Cardiac fibroblast (primary cell): ENCODE measurements around the gene TSG101.

Experiments
- DNase-seq, 2 donors: peaks; one replicate each; pipeline versions ENCODE4 v3.0.0 to v3.0.0-alpha.2; 2010; ENCODE audit warnings: low read depth in 2 of 2
- H3K4me3 ChIP-seq, 2 donors: replicated peaks in 1 of 2; 1 replicate in 1 of 2; 2 replicates in 1 of 2; pipeline ENCODE4 v1.5.1; 2011; ENCODE audit warnings: low read depth in 2 of 2, low read length in 2 of 2, mild to moderate bottlenecking in 2 of 2, moderate library complexity in 1 of 2
- CTCF ChIP-seq: IDR thresholded peaks from one replicate; pipeline ENCODE4 v1.5.1; 2011; ENCODE audit warnings: low read depth, mild to moderate bottlenecking, low read length, inconsistent platforms

TSG101 gene

DNA sequence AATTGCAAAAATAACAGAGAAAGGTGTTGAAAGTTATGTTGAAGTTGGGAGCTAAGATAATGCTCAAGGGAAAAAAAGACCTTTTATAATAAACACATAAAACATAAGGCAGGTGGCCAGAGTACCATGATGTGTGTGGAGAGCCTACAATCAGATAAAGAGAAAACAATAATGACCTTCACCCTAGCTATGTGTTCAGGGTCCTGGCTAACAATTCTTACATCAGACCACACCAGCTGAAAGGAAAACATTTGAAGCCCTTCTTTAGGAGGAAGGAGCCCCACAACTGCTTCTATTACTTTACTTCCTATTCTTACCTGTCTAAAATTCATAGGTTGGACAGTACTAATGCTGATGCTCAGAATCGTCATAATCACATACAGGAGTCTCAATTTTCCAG lies 2.5 kb downstream of the TSG101 start:
- TF ChIP-seq CTCF, result no peak
- H3K4me3 ChIP-seq, result no peak overlapping the region
- DNase-seq, result no peak

GRCh38 chr11:18523084-18523483 lies 3.7 kb downstream of the TSG101 start:
- no peak for TF ChIP-seq CTCF
- no peak overlapping the region for H3K4me3 ChIP-seq
- no peak for DNase-seq

DNA sequence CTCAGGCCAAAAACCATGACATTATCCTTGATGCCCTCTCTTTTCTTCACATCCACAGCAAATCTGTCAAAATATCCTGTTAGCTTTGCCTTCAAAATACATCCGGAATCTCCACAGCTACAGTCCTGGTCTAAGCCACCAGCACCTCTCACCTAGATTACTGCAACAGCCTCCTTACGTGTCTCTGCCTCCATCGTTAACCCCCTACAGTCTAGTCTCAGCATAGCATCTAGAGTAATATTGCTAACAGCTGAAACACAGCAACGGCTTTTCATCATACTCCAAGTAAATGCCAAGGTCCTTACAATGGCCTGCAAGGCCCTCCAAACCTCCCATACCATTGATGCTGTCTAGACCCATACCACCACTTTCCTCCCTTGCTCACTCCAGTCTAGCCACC lies 4.4 kb downstream of the TSG101 start:
- peak; percentile 6 to 17 for DNase-seq

GRCh38 chr11:18521122-18521521 lies 5.6 kb downstream of the TSG101 start:
- TF ChIP-seq CTCF, result no peak
- no peak for DNase-seq

More for the DNA sequence above, 4.4 kb downstream of the TSG101 start:
- no peak overlapping the region for H3K4me3 ChIP-seq
- peak; percentile 11 for TF ChIP-seq CTCF

DNA sequence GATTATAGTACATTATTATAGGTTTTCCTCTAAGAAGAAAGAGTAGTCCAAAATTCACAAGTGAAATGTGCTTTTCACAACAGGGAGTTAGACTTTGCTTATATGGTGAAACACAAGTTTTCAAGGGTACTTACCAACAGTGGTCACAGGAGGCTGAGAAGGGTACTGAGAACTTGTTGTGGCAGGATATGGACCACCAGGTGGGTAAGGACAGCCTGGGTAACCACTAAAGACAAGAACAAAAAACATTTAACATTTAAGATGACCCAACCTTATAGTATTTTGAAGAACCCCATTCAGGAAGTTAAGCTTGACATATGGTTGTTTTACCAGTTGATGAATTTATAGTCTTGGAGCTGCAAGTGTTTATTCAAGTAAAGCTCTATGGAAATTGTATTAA lies 24.4 kb downstream of the TSG101 start:
- no peak for DNase-seq

More at GRCh38 chr11:18521122-18521521, 5.6 kb downstream of the TSG101 start:
- no peak overlapping the region for H3K4me3 ChIP-seq

DNA sequence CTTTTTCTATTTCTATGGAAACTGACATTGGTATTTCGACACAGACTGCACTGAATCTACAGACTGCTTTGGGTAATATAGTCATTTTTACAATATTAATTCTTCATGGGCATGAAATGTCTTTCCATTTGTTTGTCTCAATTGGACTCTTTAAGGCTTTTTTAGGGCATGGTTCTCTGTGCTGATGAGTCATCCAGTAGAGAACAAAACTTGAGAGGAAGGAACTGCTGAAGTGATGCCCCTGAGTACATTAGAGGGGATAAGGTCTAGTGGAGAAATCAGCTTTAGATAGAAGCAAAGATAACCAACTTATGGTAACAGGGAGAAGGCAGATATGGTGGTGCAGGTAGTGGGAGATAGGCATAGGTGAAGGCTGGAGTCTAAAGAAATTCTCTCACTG lies 25.1 kb downstream of the TSG101 start:
- no peak for TF ChIP-seq CTCF
- DNase-seq, result no peak
- no peak overlapping the region for H3K4me3 ChIP-seq

More for the DNA sequence above, 24.4 kb downstream of the TSG101 start:
- TF ChIP-seq CTCF, result no peak
- no peak overlapping the region for H3K4me3 ChIP-seq

DNA sequence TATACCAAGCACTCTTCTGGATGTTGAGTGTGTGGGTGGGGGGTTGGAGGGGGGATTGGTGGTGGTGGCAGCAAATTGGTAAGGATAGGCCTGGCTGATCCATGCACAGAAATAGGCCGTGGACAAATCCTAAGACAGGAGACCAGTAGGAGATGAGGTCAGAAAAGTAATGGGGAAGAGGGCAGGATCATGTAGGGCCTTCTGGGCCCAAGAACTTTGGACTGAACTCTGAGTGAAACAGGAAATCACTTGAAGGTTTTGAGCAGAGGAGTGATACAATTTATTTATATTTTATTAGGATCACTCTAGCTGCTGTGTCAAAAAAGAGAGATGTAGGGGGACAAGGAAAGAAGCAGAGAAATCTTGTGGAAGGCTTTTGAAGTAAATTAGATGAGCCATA lies 28.7 kb downstream of the TSG101 start:
- no peak overlapping the region for H3K4me3 ChIP-seq
- TF ChIP-seq CTCF, result no peak
- DNase-seq, result no peak
